ENCODE data around the gene FRMD5.
A peak's percentile ranks its signal among the peaks of the same experiment; 100 is the strongest.
"Not testable (repeated sequence)": the region's sequence is repeated elsewhere in the genome, so short reads cannot be mapped to it uniquely, and the experiment has no call there.

The FRMD5 gene

GRCh38 chr15:44033894-44034293, 161.2 kb downstream of the FRMD5 start:
- DNase-seq (ENCODE audit: low read depth, low spot score), result peak; percentile 83

- DNase-seq (ENCODE audit: low read depth, low spot score), result not testable (repeated sequence)
Measured at GRCh38 chr15:44032820-44033219, 162.3 kb downstream of the FRMD5 start.

- peak; percentile 50 for DNase-seq (ENCODE audit: low read depth, low spot score)
Measured at GRCh38 chr15:44029940-44030568, 165.0 kb downstream of the FRMD5 start.

GRCh38 chr15:44029003-44029402, 166.1 kb downstream of the FRMD5 start:
- DNase-seq (ENCODE audit: low read depth, low spot score), result peak; percentile 42

GRCh38 chr15:44028349-44028748, 166.7 kb downstream of the FRMD5 start:
- no peak for DNase-seq (ENCODE audit: low read depth, low spot score)

- DNase-seq (ENCODE audit: low read depth, low spot score), result no peak
Measured at GRCh38 chr15:44024155-44024554, 170.9 kb downstream of the FRMD5 start.

- no peak for DNase-seq (ENCODE audit: low read depth, low spot score)
Measured at GRCh38 chr15:44023176-44023575, 171.9 kb downstream of the FRMD5 start.

GRCh38 chr15:44018151-44018550, 176.9 kb downstream of the FRMD5 start:
- DNase-seq (ENCODE audit: low read depth, low spot score), result no peak

- DNase-seq (ENCODE audit: low read depth, low spot score), result peak; percentile 69
Measured at GRCh38 chr15:44015545-44016305, 179.3 kb downstream of the FRMD5 start.

GRCh38 chr15:44011238-44011854, 183.7 kb downstream of the FRMD5 start:
- DNase-seq (ENCODE audit: low read depth, low spot score), result no peak

GRCh38 chr15:44010089-44010488, 185.0 kb downstream of the FRMD5 start:
- DNase-seq (ENCODE audit: low read depth, low spot score), result peak; percentile 62

GRCh38 chr15:44009038-44009437, 186.0 kb downstream of the FRMD5 start:
- DNase-seq (ENCODE audit: low read depth, low spot score), result peak; percentile 40

- DNase-seq (ENCODE audit: low read depth, low spot score), result peak; percentile 83
Measured at GRCh38 chr15:44000248-44000647, 194.8 kb downstream of the FRMD5 start.

- peak; percentile 67 for DNase-seq (ENCODE audit: low read depth, low spot score)
Measured at GRCh38 chr15:43998607-43999006, 196.5 kb downstream of the FRMD5 start.

- no peak for DNase-seq (ENCODE audit: low read depth, low spot score)
Measured at GRCh38 chr15:43991206-43991605, 203.9 kb downstream of the FRMD5 start.

GRCh38 chr15:43989938-43990337, 205.1 kb downstream of the FRMD5 start:
- DNase-seq (ENCODE audit: low read depth, low spot score), result no peak

GRCh38 chr15:43988900-43989299, 206.2 kb downstream of the FRMD5 start:
- no peak for DNase-seq (ENCODE audit: low read depth, low spot score)

GRCh38 chr15:43987924-43988323, 207.1 kb downstream of the FRMD5 start:
- DNase-seq (ENCODE audit: low read depth, low spot score), result no peak

GRCh38 chr15:43985976-43986680, 208.9 kb downstream of the FRMD5 start:
- DNase-seq (ENCODE audit: low read depth, low spot score), result no peak

GRCh38 chr15:43981576-43981975, 213.5 kb downstream of the FRMD5 start:
- DNase-seq (ENCODE audit: low read depth, low spot score), result no peak

GRCh38 chr15:43977072-43977884, 217.8 kb downstream of the FRMD5 start:
- no peak for DNase-seq (ENCODE audit: low read depth, low spot score)
